Neural progenitor cell (in vitro differentiated cells): Measurements from ENCODE around the gene PDP2.

ENCODE experiments used
- EZH2 ChIP-seq: fragments of 200-600 bp; sonication (generic); IDR thresholded peaks from 2 replicates; pipeline ENCODE4 v1.6.1; 2017; ENCODE audit warnings: antibody characterized with exemption, mild to moderate bottlenecking, moderate library complexity
- EZH2phosphoT487 ChIP-seq: fragments of 200-600 bp; sonication (generic); IDR thresholded peaks from 2 replicates; pipeline ENCODE4 v1.6.1; 2017; ENCODE audit warnings: antibody characterized with exemption
- TF ChIP-seq, protein P1 (sequence below): fragments of 200-600 bp; sonication (generic); IDR thresholded peaks from 2 replicates; pipeline ENCODE4 v1.5.1; 2017; ENCODE audit warnings: antibody characterized with exemption, mild to moderate bottlenecking

DNA sequence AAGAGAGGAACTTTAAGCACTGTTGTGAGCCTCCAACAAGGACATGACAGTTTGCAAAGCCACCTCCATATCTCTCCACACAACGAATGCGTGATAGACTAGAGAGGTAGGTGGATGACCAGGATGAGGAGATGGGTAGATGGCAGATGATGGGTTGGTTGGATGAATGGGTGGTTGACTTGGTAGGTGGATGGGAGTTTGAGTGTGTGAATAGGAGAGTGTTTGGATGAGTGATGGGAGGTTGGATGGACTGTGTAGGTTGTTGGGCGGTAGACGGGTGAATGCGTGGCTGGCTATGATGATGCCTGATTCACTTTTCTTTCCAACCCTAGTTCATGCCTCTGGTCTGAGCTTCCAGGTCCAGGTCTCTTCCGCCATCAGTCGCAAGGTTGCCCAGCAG lies 34.2 kb downstream of the PDP2 start:
- TF ChIP-seq EZH2: no peak
- TF ChIP-seq, protein P1, sequence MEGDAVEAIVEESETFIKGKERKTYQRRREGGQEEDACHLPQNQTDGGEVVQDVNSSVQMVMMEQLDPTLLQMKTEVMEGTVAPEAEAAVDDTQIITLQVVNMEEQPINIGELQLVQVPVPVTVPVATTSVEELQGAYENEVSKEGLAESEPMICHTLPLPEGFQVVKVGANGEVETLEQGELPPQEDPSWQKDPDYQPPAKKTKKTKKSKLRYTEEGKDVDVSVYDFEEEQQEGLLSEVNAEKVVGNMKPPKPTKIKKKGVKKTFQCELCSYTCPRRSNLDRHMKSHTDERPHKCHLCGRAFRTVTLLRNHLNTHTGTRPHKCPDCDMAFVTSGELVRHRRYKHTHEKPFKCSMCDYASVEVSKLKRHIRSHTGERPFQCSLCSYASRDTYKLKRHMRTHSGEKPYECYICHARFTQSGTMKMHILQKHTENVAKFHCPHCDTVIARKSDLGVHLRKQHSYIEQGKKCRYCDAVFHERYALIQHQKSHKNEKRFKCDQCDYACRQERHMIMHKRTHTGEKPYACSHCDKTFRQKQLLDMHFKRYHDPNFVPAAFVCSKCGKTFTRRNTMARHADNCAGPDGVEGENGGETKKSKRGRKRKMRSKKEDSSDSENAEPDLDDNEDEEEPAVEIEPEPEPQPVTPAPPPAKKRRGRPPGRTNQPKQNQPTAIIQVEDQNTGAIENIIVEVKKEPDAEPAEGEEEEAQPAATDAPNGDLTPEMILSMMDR: no peak
- no peak for TF ChIP-seq EZH2phosphoT487
